Smooth muscle cell (in vitro differentiated cells): Measurements from ENCODE around the gene HDHD2. TPM values are rescaled to one million over a fixed set of nuclear protein-coding genes. Genes with fewer than 3 reads are reported as not detected.
"Not testable (repeated sequence)": the region's sequence is repeated elsewhere in the genome, so short reads cannot be mapped to it uniquely, and the experiment has no call there.

ENCODE experiments used
- DNase-seq: peaks from one replicate; lab custom pipeline; 2025; ENCODE audit not compliant: unreplicated experiment; lab: John Stamatoyannopoulos, UW
- H2AFZ ChIP-seq: fragments of 200-600 bp; sonication (generic); 2 replicates; pipeline ENCODE4 v1.6.0; 2016; ENCODE audit warnings: antibody characterized with exemption, low read depth, mild to moderate bottlenecking
- H3F3A ChIP-seq: fragments of 200-600 bp; sonication (generic); 2 replicates; pipeline ENCODE4 v1.6.0; 2017; ENCODE audit warnings: antibody characterized with exemption, low read depth
- H3K27ac ChIP-seq: fragments of 200-600 bp; sonication (generic); 2 replicates; pipeline ENCODE4 v1.5.1; 2016; ENCODE audit warnings: low read depth, mild to moderate bottlenecking
- H3K27me3 ChIP-seq: fragments of 200-600 bp; sonication (generic); 2 replicates; pipeline ENCODE4 v1.6.1; 2016; ENCODE audit warnings: low read depth, mild to moderate bottlenecking
- H3K36me3 ChIP-seq: fragments of 200-600 bp; sonication (generic); 2 replicates; pipeline ENCODE4 v1.5.1; 2016; ENCODE audit warnings: low read depth
- H3K4me1 ChIP-seq: fragments of 200-600 bp; sonication (generic); 2 replicates; pipeline ENCODE4 v1.5.1; 2016; ENCODE audit warnings: low read depth
- H3K4me2 ChIP-seq: fragments of 200-600 bp; sonication (generic); 2 replicates; pipeline ENCODE4 v1.6.0; 2016; ENCODE audit warnings: mild to moderate bottlenecking
- H3K4me3 ChIP-seq: fragments of 200-600 bp; sonication (generic); 2 replicates; pipeline ENCODE4 v1.5.1; 2016; ENCODE audit warnings: mild to moderate bottlenecking
- H3K79me2 ChIP-seq: fragments of 200-600 bp; sonication (generic); 2 replicates; pipeline ENCODE4 v1.6.0; 2016; ENCODE audit warnings: low read depth, mild to moderate bottlenecking
- H3K9ac ChIP-seq: fragments of 200-600 bp; sonication (generic); 2 replicates; pipeline ENCODE4 v1.6.0; 2016; ENCODE audit warnings: low read depth
- H3K9me3 ChIP-seq: fragments of 200-600 bp; sonication (generic); replicated peaks from 2 replicates; pipeline ENCODE4 v1.5.1; 2016; ENCODE audit warnings: low read depth
- H4K20me1 ChIP-seq: fragments of 200-600 bp; sonication (generic); 2 replicates; pipeline ENCODE4 v1.6.0; 2016; ENCODE audit warnings: low read depth
- WGBS: methylation state at CpG from one replicate; pipeline ENCODE4 v1.1.7; 2016; ENCODE audit warnings: low lambda C conversion rate; 5-methylcytosine and 5-hydroxymethylcytosine counted together
- polyA plus RNA-seq: library from polyadenylated mRNA; unstranded; fragments of >200 nt; fragmentation: Nextera tagmentation; extraction: Ambion mirVana; gene quantifications from 2 replicates; pipeline ENCODE4 v1.2.1, GENCODE V29; 2016
- total RNA-seq: library from RNA; depleted of rRNA; stranded (reverse); fragments of >200 nt; gene quantifications from 2 replicates; pipeline ENCODE4 v1.2.3, GENCODE V29; 2014
- TF ChIP-seq, protein P1 (sequence below): fragments of 200-600 bp; sonication (generic); IDR thresholded peaks from 2 replicates; pipeline ENCODE4 v1.5.1; 2017; ENCODE audit warnings: borderline replicate concordance, mild to moderate bottlenecking, antibody characterized with exemption; ENCODE audit not compliant: insufficient read depth, poor library complexity, severe bottlenecking

The HDHD2 gene, protein sequence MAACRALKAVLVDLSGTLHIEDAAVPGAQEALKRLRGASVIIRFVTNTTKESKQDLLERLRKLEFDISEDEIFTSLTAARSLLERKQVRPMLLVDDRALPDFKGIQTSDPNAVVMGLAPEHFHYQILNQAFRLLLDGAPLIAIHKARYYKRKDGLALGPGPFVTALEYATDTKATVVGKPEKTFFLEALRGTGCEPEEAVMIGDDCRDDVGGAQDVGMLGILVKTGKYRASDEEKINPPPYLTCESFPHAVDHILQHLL
- total RNA-seq (9.9 and 20.6 TPM in 2 replicates), polyA plus RNA-seq (14.9 and 16.4 TPM in 2 replicates)

DNA sequence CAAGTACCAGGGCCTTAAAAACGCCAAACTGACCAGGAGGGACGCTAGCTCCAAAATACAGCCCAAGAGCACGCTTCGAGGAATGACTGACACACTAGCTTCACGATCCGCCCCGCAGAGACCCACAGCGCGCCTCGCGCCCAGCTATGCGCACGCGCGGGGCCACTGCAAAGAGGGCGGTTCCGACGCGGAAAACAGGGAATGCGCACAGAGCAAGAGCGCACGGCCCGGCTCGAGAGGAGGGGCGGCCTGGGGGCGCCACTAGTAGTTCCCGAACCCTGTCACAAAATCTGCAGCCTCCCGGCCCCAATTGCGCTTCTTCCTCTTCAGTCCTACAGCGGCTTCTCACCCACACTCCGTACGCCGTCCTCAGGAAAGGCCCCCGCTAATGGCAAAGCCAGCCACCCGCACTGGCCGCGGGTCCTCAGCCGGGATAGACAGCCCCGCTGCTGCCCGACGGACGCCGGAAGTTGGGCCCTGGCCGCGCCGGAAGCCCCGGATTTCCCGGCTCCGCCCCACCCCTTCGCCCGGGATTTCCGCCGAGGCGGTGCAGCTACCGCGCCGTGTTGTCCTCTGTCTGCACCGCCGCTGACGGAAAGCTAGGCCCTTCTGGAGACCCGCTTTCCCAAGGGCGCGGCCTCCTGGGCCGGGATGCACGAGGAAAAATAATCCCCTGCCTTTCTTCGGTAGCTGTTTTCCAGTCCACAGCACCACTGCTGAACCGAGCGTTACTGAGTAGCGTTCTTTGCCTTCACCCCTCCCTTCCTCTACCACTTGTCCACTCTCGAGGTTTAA, at the start of gene HDHD2:
TSS of gene HDHD2 (minus strand) at position 472 of the 795 bp plus-strand sequence. CDS start 14,061 bp downstream, outside the sequence.
- H3K27ac ChIP-seq: peak within 1 kb of the TSS; percentile 78
- peaks cover 44% of the 10 kb centered on the region for H3K79me2 ChIP-seq
- H4K20me1 ChIP-seq: peaks cover 14% of the 10 kb centered on the region
- H3K4me3 ChIP-seq: peak within 1 kb of the TSS; percentile 82
- H3K9ac ChIP-seq: peak within 1 kb of the TSS; percentile 84
- DNase-seq: peak; percentile 71
- peak within 1 kb of the TSS; percentile 91 for H3K4me2 ChIP-seq
- peaks cover 31% of the 10 kb centered on the region for H3F3A ChIP-seq
- peaks cover 14% of the 10 kb centered on the region for H3K4me1 ChIP-seq
- 1% methylated on average over 60 of the region's 70 CpGs for WGBS
- TF ChIP-seq, protein P1, sequence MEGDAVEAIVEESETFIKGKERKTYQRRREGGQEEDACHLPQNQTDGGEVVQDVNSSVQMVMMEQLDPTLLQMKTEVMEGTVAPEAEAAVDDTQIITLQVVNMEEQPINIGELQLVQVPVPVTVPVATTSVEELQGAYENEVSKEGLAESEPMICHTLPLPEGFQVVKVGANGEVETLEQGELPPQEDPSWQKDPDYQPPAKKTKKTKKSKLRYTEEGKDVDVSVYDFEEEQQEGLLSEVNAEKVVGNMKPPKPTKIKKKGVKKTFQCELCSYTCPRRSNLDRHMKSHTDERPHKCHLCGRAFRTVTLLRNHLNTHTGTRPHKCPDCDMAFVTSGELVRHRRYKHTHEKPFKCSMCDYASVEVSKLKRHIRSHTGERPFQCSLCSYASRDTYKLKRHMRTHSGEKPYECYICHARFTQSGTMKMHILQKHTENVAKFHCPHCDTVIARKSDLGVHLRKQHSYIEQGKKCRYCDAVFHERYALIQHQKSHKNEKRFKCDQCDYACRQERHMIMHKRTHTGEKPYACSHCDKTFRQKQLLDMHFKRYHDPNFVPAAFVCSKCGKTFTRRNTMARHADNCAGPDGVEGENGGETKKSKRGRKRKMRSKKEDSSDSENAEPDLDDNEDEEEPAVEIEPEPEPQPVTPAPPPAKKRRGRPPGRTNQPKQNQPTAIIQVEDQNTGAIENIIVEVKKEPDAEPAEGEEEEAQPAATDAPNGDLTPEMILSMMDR: no peak
- H2AFZ ChIP-seq: peak within 1 kb of the TSS; percentile 86
- H3K27me3 ChIP-seq: no peaks in the 10 kb centered on the region
- H3K9me3 ChIP-seq: no peaks in the 10 kb centered on the region
- peaks cover 3% of the 10 kb centered on the region for H3K36me3 ChIP-seq

DNA sequence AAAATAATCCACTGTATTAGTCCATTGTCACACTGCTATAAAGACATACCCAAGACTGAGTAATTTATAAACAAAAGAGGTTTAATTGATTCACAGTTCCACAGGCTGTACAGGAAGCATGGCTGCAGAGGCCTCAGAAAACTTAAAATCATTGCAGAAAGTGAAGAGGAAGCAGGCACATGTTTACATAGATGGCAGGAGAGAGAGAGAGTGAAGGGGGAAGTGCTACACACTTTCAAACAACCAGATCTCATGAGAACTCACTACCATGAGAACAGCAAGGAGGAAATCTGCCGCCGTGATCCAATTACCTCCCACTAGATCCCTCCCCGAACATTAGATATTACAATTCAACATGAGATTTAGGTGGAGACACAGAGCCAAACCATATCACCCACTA, 45.7 kb upstream of the HDHD2 start:
- not testable (repeated sequence) for H3K4me1 ChIP-seq, H3K9me3 ChIP-seq, H3K79me2 ChIP-seq, H3K4me3 ChIP-seq, H3K9ac ChIP-seq, H3K36me3 ChIP-seq, H4K20me1 ChIP-seq, DNase-seq, H3K4me2 ChIP-seq, H3K27me3 ChIP-seq, H3K27ac ChIP-seq, H3F3A ChIP-seq, H2AFZ ChIP-seq
- 93% methylated on average over 3 of the region's 3 CpGs for WGBS

DNA sequence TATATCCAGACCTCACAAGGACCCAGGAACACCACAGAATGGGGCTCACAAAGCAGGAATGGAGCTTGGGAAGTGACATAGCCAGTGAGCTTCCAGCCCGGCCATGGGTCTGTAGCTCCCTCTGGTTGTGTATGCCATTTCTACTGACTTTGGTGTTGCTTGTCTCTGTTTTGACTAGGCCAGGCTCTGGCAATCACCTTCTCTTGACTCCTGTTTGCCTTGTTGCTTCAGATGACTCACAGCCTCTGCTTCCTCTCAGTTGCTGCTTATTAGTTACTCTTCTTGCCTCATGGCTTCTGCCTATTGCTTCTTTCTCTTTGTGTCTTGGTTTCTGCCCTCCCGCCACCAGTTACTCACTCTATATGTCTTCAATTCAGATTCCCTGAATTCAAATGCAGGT, 41.7 kb upstream of the HDHD2 start:
- Histone ChIP-seq H2AFZ (no peak overlapping the region), H3K4me1 (no peaks in the 10 kb centered on the region), H3K27me3 (no peaks in the 10 kb centered on the region), H4K20me1 (no peaks in the 10 kb centered on the region), H3K4me2 (no peak overlapping the region), H3K79me2 (no peaks in the 10 kb centered on the region), H3K9me3 (no peaks in the 10 kb centered on the region), H3F3A (no peaks in the 10 kb centered on the region), H3K9ac (no peak overlapping the region), H3K36me3 (no peaks in the 10 kb centered on the region), H3K4me3 (no peak overlapping the region), H3K27ac (no peak overlapping the region)
- no peak for DNase-seq
- TF ChIP-seq, protein P1: no peak
- 92% methylated on average over 2 of the region's 2 CpGs for WGBS

DNA sequence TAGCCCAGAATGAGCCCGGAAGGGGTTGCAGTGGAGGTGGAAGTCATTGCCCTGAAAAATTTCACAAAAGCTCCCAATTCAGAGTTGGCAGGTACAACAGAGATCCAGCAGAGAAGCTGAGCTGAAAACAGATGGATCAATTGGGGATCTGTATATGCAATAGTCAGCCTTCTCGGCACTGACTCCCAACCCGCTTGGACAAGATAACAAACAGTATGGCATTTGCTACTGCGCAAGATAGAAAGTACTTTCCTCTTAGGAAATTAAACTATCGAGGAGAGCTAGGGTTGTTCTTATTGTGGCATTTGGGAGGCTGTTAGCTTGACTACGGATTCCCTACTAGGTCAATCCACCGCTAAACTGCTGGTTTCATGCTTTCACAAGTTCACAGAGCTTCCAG, 37.4 kb upstream of the HDHD2 start:
- H3K27ac ChIP-seq: no peak overlapping the region
- H3K4me3 ChIP-seq: no peak overlapping the region
- no peaks in the 10 kb centered on the region for H3K9me3 ChIP-seq
- TF ChIP-seq, protein P1: no peak
- no peaks in the 10 kb centered on the region for H3K27me3 ChIP-seq
- 82% methylated on average over 7 of the region's 7 CpGs for WGBS
- H3F3A ChIP-seq: no peaks in the 10 kb centered on the region
- no peaks in the 10 kb centered on the region for H3K4me1 ChIP-seq
- no peak for DNase-seq
- H3K4me2 ChIP-seq: no peak overlapping the region
- no peaks in the 10 kb centered on the region for H3K36me3 ChIP-seq
- H2AFZ ChIP-seq: no peak overlapping the region
- no peaks in the 10 kb centered on the region for H4K20me1 ChIP-seq
- no peaks in the 10 kb centered on the region for H3K79me2 ChIP-seq
- H3K9ac ChIP-seq: no peak overlapping the region
